CD14-positive monocyte (primary cell): ENCODE data around the gene DEPDC4. TPM values are rescaled to one million over a fixed set of nuclear protein-coding genes. Genes with fewer than 3 reads are reported as not detected.
"Not testable (repeated sequence)": the region's sequence is repeated elsewhere in the genome, so short reads cannot be mapped to it uniquely, and the experiment has no call there.

Experiments used
- DNase-seq, 3 donors: peaks; one replicate each; pipeline ENCODE4 v3.0.0-alpha.2; 2011 to 2022
- H2AFZ ChIP-seq: 2 replicates; pipeline ENCODE4 v1.6.0; 2012; ENCODE audit warnings: mild to moderate bottlenecking, low read depth, low read length, inconsistent platforms; ENCODE audit not compliant: insufficient read depth, poor library complexity, severe bottlenecking
- H3K27ac ChIP-seq, 2 donors: 1 replicate in 1 of 2; 2 replicates in 1 of 2; pipeline ENCODE4 v1.5.1; 2012 to 2013; ENCODE audit warnings: low read length in 2 of 2, control low read depth in 1 of 2, inconsistent platforms in 1 of 2, low read depth in 1 of 2, mild to moderate bottlenecking in 1 of 2
- H3K27me3 ChIP-seq, 2 donors: one replicate each; pipeline versions ENCODE4 v1.6.0 to v1.6.1; 2011 to 2013; ENCODE audit warnings: low read length in 2 of 2; ENCODE audit not compliant: control insufficient read depth in 2 of 2, insufficient read depth in 2 of 2
- H3K36me3 ChIP-seq, 2 donors: replicated peaks in 1 of 2; 1 replicate in 1 of 2; 2 replicates in 1 of 2; pipeline versions ENCODE4 v1.5.1 to v1.6.1; 2012 to 2013; ENCODE audit warnings: low read length in 2 of 2, control low read depth in 1 of 2, inconsistent platforms in 1 of 2, mild to moderate bottlenecking in 1 of 2; ENCODE audit not compliant: insufficient read depth in 2 of 2, control insufficient read depth in 1 of 2
- H3K4me1 ChIP-seq, 2 donors: 1 replicate in 1 of 2; 2 replicates in 1 of 2; pipeline versions ENCODE4 v1.5.1 to v1.6.1; 2012 to 2013; ENCODE audit warnings: low read length in 2 of 2, control low read depth in 1 of 2, inconsistent platforms in 1 of 2, mild to moderate bottlenecking in 1 of 2, moderate library complexity in 1 of 2; ENCODE audit not compliant: insufficient read depth in 2 of 2, control insufficient read depth in 1 of 2
- H3K4me2 ChIP-seq: replicated peaks from 2 replicates; pipeline ENCODE3; 2012; ENCODE audit warnings: low read length, moderate library complexity, mild to moderate bottlenecking; ENCODE audit not compliant: poor library complexity, severe bottlenecking; ENCODE audit errors: extremely low read depth
- H3K4me3 ChIP-seq, 3 experiments: fragments of 200-600 bp in 1 of 3; sonication (generic) in 1 of 3; replicated peaks in 1 of 3; 1 replicate in 2 of 3; 2 replicates in 1 of 3; pipeline ENCODE4 v1.5.1; 2011 to 2013; ENCODE audit warnings: low read length in 3 of 3, mild to moderate bottlenecking in 3 of 3, control low read depth in 2 of 3, low read depth in 2 of 3, inconsistent platforms in 1 of 3, moderate library complexity in 1 of 3
- H3K79me2 ChIP-seq: 2 replicates; pipeline ENCODE4 v1.6.0; 2012; ENCODE audit warnings: mild to moderate bottlenecking, control low read depth, inconsistent platforms, low read length, moderate library complexity; ENCODE audit not compliant: insufficient read depth
- H3K9ac ChIP-seq: 2 replicates; pipeline ENCODE4 v1.6.0; 2017; ENCODE audit warnings: low read length, mild to moderate bottlenecking; ENCODE audit not compliant: insufficient read depth, poor library complexity, severe bottlenecking
- H3K9me3 ChIP-seq, 2 donors: replicated peaks in 1 of 2; 1 replicate in 1 of 2; 2 replicates in 1 of 2; pipeline versions ENCODE4 v1.5.1 to v1.6.1; 2012 to 2013; ENCODE audit warnings: low read length in 2 of 2, control low read depth in 1 of 2; ENCODE audit not compliant: control insufficient read depth in 1 of 2, insufficient read depth in 1 of 2
- H4K20me1 ChIP-seq: 2 replicates; pipeline ENCODE4 v1.6.0; 2012; ENCODE audit warnings: mild to moderate bottlenecking, low read length, control low read depth, moderate library complexity; ENCODE audit not compliant: insufficient read depth
- H3K27ac Mint-ChIP-seq, 7 donors: one replicate each; pipeline ENCODE4 v1.8.0; 2020; ENCODE audit warnings: mild to moderate bottlenecking in 7 of 7, mixed read lengths in 7 of 7, moderate library complexity in 6 of 7, inconsistent platforms in 2 of 7
- H3K27me3 Mint-ChIP-seq, 3 donors: one replicate each; pipeline ENCODE4 v1.8.0; 2021 to 2022; ENCODE audit warnings: low read depth in 3 of 3, mild to moderate bottlenecking in 3 of 3, mixed read lengths in 3 of 3, moderate library complexity in 3 of 3, inconsistent platforms in 1 of 3
- H3K36me3 Mint-ChIP-seq, 2 donors: one replicate each; pipeline ENCODE4 v1.8.0; 2020; ENCODE audit warnings: mixed read lengths in 2 of 2, inconsistent platforms in 1 of 2, mild to moderate bottlenecking in 1 of 2
- H3K4me1 Mint-ChIP-seq: one replicate; pipeline ENCODE4 v1.8.0; 2020; ENCODE audit warnings: mild to moderate bottlenecking, mixed read lengths
- H3K4me3 Mint-ChIP-seq, 2 donors: one replicate each; pipeline ENCODE4 v1.8.0; 2020; ENCODE audit warnings: mild to moderate bottlenecking in 2 of 2, mixed read lengths in 2 of 2, moderate library complexity in 1 of 2
- H3K9me3 Mint-ChIP-seq, 7 donors: one replicate each; pipeline ENCODE4 v1.8.0; 2020 to 2022; ENCODE audit warnings: mixed read lengths in 7 of 7, mild to moderate bottlenecking in 6 of 7, moderate library complexity in 6 of 7, inconsistent platforms in 2 of 7
- WGBS: methylation state at CpG from one replicate; pipeline ENCODE4 v1.1.5; 2013; ENCODE audit warnings: missing lambda C conversion rate; ENCODE audit not compliant: insufficient coverage; 5-methylcytosine and 5-hydroxymethylcytosine counted together
- intact Hi-C, 2 donors: fragments of 100-400 bp; cut with micrococcal nuclease; formaldehyde crosslinking; loops; one replicate each; pipeline versions ENCODE4 v1.15.0 to v1.15.1; 2023
- polyA plus RNA-seq, 3 donors: library from polyadenylated mRNA; depleted of rRNA in 1 of 3; unstranded in 2 of 3; stranded (reverse) in 1 of 3; fragments of 300-500 nt in 2 of 3; fragments of >200 nt in 1 of 3; fragmentation: Illumina TruSeq in 2 of 3; gene quantifications; 1 replicate in 2 of 3; 2 replicates in 1 of 3; pipeline ENCODE4 v1.2.3, GENCODE V29; 2012 to 2021
- TF ChIP-seq, protein P1 (sequence below): fragments of 200-600 bp; IDR thresholded peaks from one replicate; pipeline ENCODE4 v1.8.0; 2022; ENCODE audit warnings: antibody characterized with exemption, mild to moderate bottlenecking

The DEPDC4 gene
- polyA plus RNA-seq, 3 donors: 0.25 TPM; not detected in 2

DNA sequence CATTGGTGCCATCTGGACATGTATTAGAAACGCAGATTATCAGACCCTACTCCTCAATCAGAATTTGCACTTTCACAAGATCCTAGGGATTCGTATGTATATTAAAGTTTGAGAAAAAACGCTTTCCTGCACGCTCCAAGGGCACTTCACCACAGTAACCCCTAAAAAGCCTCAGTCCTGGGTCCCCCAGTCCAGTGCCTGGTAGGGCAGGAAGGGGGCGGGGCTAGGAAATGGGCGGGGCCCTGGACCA is 369 bp downstream of the DEPDC4 start:
- peak overlapping the region; percentile 93 for H3K4me2 ChIP-seq
- H3K9me3 ChIP-seq: no peaks in the 10 kb centered on the region
- H3K9ac ChIP-seq: peak overlapping the region; percentile 98
- 0% methylated on average over 1 of the region's 6 CpGs for WGBS
- no peaks in the 10 kb centered on the region for H3K36me3 ChIP-seq
- peaks cover 30 to 35% of the 10 kb centered on the region in 2 donors for H3K4me1 ChIP-seq
- no peaks in the 10 kb centered on the region for H3K27me3 ChIP-seq
- H3K27me3 Mint-ChIP-seq: peaks cover 0 to 2% (median 0%) of the 10 kb centered on the region in 3 donors
- H3K9me3 Mint-ChIP-seq: peaks cover 0 to 6% (median 0%) of the 10 kb centered on the region in 7 donors
- H3K27ac Mint-ChIP-seq: peak overlapping the region; percentile 95 to 99 (median 99)
- peaks cover 42% of the 10 kb centered on the region for H3K79me2 ChIP-seq
- peak overlapping the region; percentile 79 to 87 (median 82) for H3K4me3 ChIP-seq
- intact Hi-C loops: loop anchor here (5.0 to 10.0 kb wide), 4 partner anchors 64 to 308 kb away; partner anchors contain the start of genes ACTR6 (in 2 of the 2), BLTP3B (in 2 of the 2) and GAS2L3 (in 1 of the 2)
- peak overlapping the region; percentile 93 for H2AFZ ChIP-seq
- peak overlapping the region; percentile 94 to 95 for H3K27ac ChIP-seq
- peaks cover 27% of the 10 kb centered on the region for H4K20me1 ChIP-seq
- peak overlapping the region; percentile 99 to 100 for H3K4me3 Mint-ChIP-seq
- no peaks in the 10 kb centered on the region for H3K36me3 Mint-ChIP-seq
- peak in 2 of 3 donors; percentile 79 to 82 for DNase-seq
- peaks cover 31% of the 10 kb centered on the region for H3K4me1 Mint-ChIP-seq
- TF ChIP-seq, protein P1, sequence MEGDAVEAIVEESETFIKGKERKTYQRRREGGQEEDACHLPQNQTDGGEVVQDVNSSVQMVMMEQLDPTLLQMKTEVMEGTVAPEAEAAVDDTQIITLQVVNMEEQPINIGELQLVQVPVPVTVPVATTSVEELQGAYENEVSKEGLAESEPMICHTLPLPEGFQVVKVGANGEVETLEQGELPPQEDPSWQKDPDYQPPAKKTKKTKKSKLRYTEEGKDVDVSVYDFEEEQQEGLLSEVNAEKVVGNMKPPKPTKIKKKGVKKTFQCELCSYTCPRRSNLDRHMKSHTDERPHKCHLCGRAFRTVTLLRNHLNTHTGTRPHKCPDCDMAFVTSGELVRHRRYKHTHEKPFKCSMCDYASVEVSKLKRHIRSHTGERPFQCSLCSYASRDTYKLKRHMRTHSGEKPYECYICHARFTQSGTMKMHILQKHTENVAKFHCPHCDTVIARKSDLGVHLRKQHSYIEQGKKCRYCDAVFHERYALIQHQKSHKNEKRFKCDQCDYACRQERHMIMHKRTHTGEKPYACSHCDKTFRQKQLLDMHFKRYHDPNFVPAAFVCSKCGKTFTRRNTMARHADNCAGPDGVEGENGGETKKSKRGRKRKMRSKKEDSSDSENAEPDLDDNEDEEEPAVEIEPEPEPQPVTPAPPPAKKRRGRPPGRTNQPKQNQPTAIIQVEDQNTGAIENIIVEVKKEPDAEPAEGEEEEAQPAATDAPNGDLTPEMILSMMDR: no peak

DNA sequence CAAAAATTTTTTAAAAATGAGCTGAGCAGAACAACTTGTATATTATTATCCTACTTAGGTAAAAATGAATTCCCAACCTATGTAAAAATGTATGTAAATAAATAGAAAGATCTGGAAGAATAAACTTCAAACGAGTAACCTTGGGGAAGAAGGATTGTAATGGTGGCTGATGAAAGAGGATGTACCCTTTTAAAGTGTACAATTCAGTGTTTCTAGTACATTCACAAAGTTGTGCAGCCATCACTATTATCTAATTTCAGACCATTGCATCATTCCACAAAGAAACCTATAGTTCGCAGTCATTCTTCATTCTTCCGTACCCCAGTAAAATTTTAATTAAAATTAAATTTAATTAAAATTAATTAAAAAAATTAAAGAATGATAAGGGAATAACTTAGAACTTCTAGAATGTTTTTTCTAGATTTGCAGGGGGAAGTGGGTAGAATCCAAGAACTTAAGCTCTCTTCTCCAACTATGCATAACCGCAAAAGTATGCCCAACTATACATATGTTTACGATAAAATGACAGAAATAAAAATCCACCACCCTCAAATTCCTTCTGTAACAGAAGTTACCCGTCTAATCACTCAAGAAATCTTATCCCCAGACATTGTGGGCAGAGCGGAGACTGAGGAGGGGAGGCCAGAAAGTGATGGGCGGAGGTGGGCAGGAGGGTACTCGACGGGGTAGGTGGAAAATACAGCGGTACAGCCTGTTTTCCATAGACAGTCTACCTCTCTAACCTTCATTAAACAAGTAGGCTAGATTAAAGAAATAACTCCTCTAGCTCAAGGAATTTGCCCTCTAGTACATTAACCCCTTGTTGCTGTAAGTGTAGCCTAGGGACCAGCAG is 921 bp downstream of the DEPDC4 start:
- TF ChIP-seq, protein P1: no peak
- WGBS: no CpG with 5 or more reads among the region's 11 CpGs
- peaks cover 30% of the 10 kb centered on the region for H3K4me1 Mint-ChIP-seq
- H3K4me3 Mint-ChIP-seq: peak overlapping the region; percentile 99 to 100
- no peaks in the 10 kb centered on the region for H3K36me3 ChIP-seq
- peak overlapping the region; percentile 93 for H2AFZ ChIP-seq
- H3K79me2 ChIP-seq: peaks cover 37% of the 10 kb centered on the region
- H3K27ac ChIP-seq: peak overlapping the region in 1 of 2 donors; percentile 95
- peaks cover 22% of the 10 kb centered on the region for H4K20me1 ChIP-seq
- peaks cover 0 to 2% (median 0%) of the 10 kb centered on the region in 3 donors for H3K27me3 Mint-ChIP-seq
- H3K4me3 ChIP-seq: peak overlapping the region; percentile 79 to 87 (median 82)
- no peaks in the 10 kb centered on the region for H3K36me3 Mint-ChIP-seq
- intact Hi-C loops: loop anchor here (5.0 to 10.0 kb wide), 4 partner anchors 64 to 309 kb away; partner anchors contain the start of genes ACTR6 (in 2 of the 2), BLTP3B (in 2 of the 2) and GAS2L3 (in 1 of the 2)
- H3K27me3 ChIP-seq: no peaks in the 10 kb centered on the region
- H3K27ac Mint-ChIP-seq: peak overlapping the region in 2 of 7 donors; percentile 95 to 99
- peak overlapping the region; percentile 93 for H3K4me2 ChIP-seq
- no peak for DNase-seq
- H3K9me3 ChIP-seq: no peaks in the 10 kb centered on the region
- peaks cover 30 to 33% of the 10 kb centered on the region in 2 donors for H3K4me1 ChIP-seq
- peak overlapping the region; percentile 98 for H3K9ac ChIP-seq
- H3K9me3 Mint-ChIP-seq: peaks cover 0 to 6% (median 0%) of the 10 kb centered on the region in 7 donors

DNA sequence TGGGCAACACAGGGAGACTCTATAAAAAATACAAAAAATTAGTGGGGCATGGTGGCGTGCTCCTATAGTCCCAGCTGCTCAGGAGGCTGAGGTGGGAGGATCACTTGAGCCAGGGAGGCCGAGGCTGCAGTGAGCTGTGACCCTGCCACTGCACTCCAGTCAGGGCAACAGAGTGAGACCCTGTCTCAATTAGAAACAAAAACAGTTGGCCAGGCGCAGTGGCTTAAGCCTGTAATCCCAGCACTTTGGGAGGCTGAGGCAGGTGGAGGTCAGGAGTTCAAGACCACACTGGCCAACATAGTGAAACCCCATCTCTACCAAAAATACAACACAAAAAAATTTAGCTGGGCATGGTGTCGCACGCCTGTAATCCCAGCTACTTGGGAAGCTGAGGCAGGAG is 1.8 kb downstream of the DEPDC4 start:
- not testable (repeated sequence) for H3K9ac ChIP-seq, H3K36me3 Mint-ChIP-seq, H3K27me3 Mint-ChIP-seq, H3K36me3 ChIP-seq, DNase-seq, H3K9me3 Mint-ChIP-seq, H3K27ac ChIP-seq, H3K9me3 ChIP-seq, H2AFZ ChIP-seq, H3K27me3 ChIP-seq, H3K4me2 ChIP-seq, H3K4me3 ChIP-seq
- 100% methylated on average over 2 of the region's 5 CpGs for WGBS
- Mint-ChIP-seq H3K4me1 (peaks cover 25% of the 10 kb centered on the region), H3K4me3 (peak overlapping the region in 1 of 2 donors; percentile 20), H3K27ac (peak overlapping the region in 1 of 7 donors; percentile 13)
- intact Hi-C loops: loop anchor here (5.0 to 10.0 kb wide), 4 partner anchors 63 to 310 kb away; partner anchors contain the start of genes ACTR6 (in 2 of the 2), BLTP3B (in 2 of the 2) and GAS2L3 (in 1 of the 2)
- Histone ChIP-seq H4K20me1 (peaks cover 15% of the 10 kb centered on the region), H3K4me1 (peaks cover 25 to 31% of the 10 kb centered on the region in 2 donors), H3K79me2 (peaks cover 28% of the 10 kb centered on the region)
